Left hindlimb (tissue), 1 donor: ENCODE data around the gene LCAT.
"Not testable (repeated sequence)": the region's sequence is repeated elsewhere in the genome, so short reads cannot be mapped to it uniquely, and the experiment has no call there.

ENCODE experiments used
- DNase-seq: peaks from one replicate; pipeline ENCODE4 v3.0.0-alpha.2; 2018

Gene LCAT

GRCh38 chr16:67943619-67944504 lies at the start of gene LCAT:
LCAT (minus strand) TSS chr16:67944120; CDS start chr16:67944101, 19 bp downstream.
- no peak for DNase-seq

- peak; percentile 77 for DNase-seq
These were observed 49.5 kb upstream of the LCAT start for GRCh38 chr16:67993207-67994039.

GRCh38 chr16:67992661-67993206 lies 48.8 kb upstream of the LCAT start:
- DNase-seq: peak; percentile 13

- peak; percentile 19 for DNase-seq
These were observed 46.1 kb upstream of the LCAT start for GRCh38 chr16:67990018-67990386.

GRCh38 chr16:67989322-67990017 lies 45.5 kb upstream of the LCAT start:
- DNase-seq: no peak

GRCh38 chr16:67988675-67989074 lies 44.8 kb upstream of the LCAT start:
- no peak for DNase-seq

GRCh38 chr16:67987460-67988160 lies 43.7 kb upstream of the LCAT start:
- DNase-seq: peak; percentile 25

- DNase-seq: no peak
These were observed 43.0 kb upstream of the LCAT start for GRCh38 chr16:67986949-67987348.

GRCh38 chr16:67982011-67982696 lies 38.2 kb upstream of the LCAT start:
- no peak for DNase-seq

GRCh38 chr16:67979955-67980678 lies 36.2 kb upstream of the LCAT start, which contains the start of gene DPEP3:
DPEP3 (minus strand) TSS chr16:67980499; CDS start chr16:67980380, 119 bp downstream.
- no peak for DNase-seq

GRCh38 chr16:67977469-67978227 lies 33.7 kb upstream of the LCAT start:
- no peak for DNase-seq

GRCh38 chr16:67977005-67977404 lies 33.1 kb upstream of the LCAT start:
- DNase-seq: no peak

GRCh38 chr16:67976205-67976604 lies 32.3 kb upstream of the LCAT start:
- no peak for DNase-seq

GRCh38 chr16:67975321-67976105 lies 31.6 kb upstream of the LCAT start:
- no peak for DNase-seq

- not testable (repeated sequence) for DNase-seq
These were observed 28.4 kb upstream of the LCAT start for GRCh38 chr16:67972285-67972684.

GRCh38 chr16:67971111-67971510 lies 27.2 kb upstream of the LCAT start:
- DNase-seq: no peak

GRCh38 chr16:67969254-67970039 lies 25.5 kb upstream of the LCAT start:
- no peak for DNase-seq
